Mesenchymal stem cell (in vitro differentiated cells and primary cell): ENCODE measurements around the gene ZBTB16.

Experiments
- DNase-seq: peaks from one replicate; pipeline ENCODE4 v3.0.0-alpha.2; 2013
- H2AFZ ChIP-seq: one replicate; pipeline ENCODE4 v1.6.1; 2013; ENCODE audit warnings: low read depth, mild to moderate bottlenecking, control low read depth, inconsistent platforms, low read length, moderate library complexity
- H2AK5ac ChIP-seq: 2 replicates; pipeline ENCODE4 v1.6.1; 2013; ENCODE audit warnings: low read length, moderate library complexity, mild to moderate bottlenecking, inconsistent platforms; ENCODE audit not compliant: severe bottlenecking
- H2BK120ac ChIP-seq: one replicate; pipeline ENCODE4 v1.6.1; 2013; ENCODE audit warnings: low read depth, mild to moderate bottlenecking, inconsistent platforms, low read length, moderate library complexity
- H2BK12ac ChIP-seq, 2 experiments: one replicate each; pipeline ENCODE4 v1.6.1; 2013; ENCODE audit warnings: inconsistent platforms in 2 of 2, low read length in 2 of 2, mild to moderate bottlenecking in 2 of 2, moderate library complexity in 2 of 2, control low read depth in 1 of 2
- H2BK15ac ChIP-seq: one replicate; pipeline ENCODE4 v1.6.1; 2013; ENCODE audit warnings: mild to moderate bottlenecking, low read depth, inconsistent platforms; ENCODE audit not compliant: poor library complexity, severe bottlenecking
- H2BK5ac ChIP-seq: 2 replicates; pipeline ENCODE4 v1.6.1; 2013; ENCODE audit warnings: low read depth, mild to moderate bottlenecking, low read length, control low read depth, inconsistent platforms; ENCODE audit not compliant: poor library complexity, severe bottlenecking
- H3K14ac ChIP-seq, 2 experiments: one replicate each; pipeline ENCODE4 v1.6.1; 2013; ENCODE audit warnings: inconsistent platforms in 2 of 2, low read length in 2 of 2, control low read depth in 1 of 2, mild to moderate bottlenecking in 1 of 2, moderate library complexity in 1 of 2
- H3K18ac ChIP-seq, 2 experiments: one replicate each; pipeline ENCODE4 v1.6.1; 2013; ENCODE audit warnings: inconsistent platforms in 2 of 2, low read length in 2 of 2, control low read depth in 1 of 2, low read depth in 1 of 2, mild to moderate bottlenecking in 1 of 2
- H3K23ac ChIP-seq, 2 experiments: one replicate each; pipeline ENCODE4 v1.6.1; 2013; ENCODE audit warnings: inconsistent platforms in 2 of 2, low read length in 2 of 2, mild to moderate bottlenecking in 2 of 2, moderate library complexity in 2 of 2, control low read depth in 1 of 2
- H3K27ac ChIP-seq: 2 replicates; pipeline ENCODE4 v1.5.1; 2013; ENCODE audit warnings: mild to moderate bottlenecking, moderate library complexity, low read length, control low read depth, inconsistent platforms; ENCODE audit not compliant: poor library complexity, severe bottlenecking
- H3K27me3 ChIP-seq, 2 experiments: 2 replicates each; pipeline versions ENCODE4 v1.6.1 to v1.7.0; 2013; ENCODE audit warnings: low read length in 2 of 2, mild to moderate bottlenecking in 2 of 2, moderate library complexity in 2 of 2, control low read depth in 1 of 2, inconsistent platforms in 1 of 2; ENCODE audit not compliant: control insufficient read depth in 1 of 2, insufficient read depth in 1 of 2
- H3K36me3 ChIP-seq, 2 experiments: 2 replicates each; pipeline versions ENCODE4 v1.6.1 to v1.7.0; 2013; ENCODE audit warnings: low read length in 2 of 2, control low read depth in 1 of 2, inconsistent platforms in 1 of 2, low read depth in 1 of 2, mild to moderate bottlenecking in 1 of 2; ENCODE audit not compliant: insufficient read depth in 2 of 2, control insufficient read depth in 1 of 2
- H3K4ac ChIP-seq, 2 experiments: one replicate each; pipeline ENCODE4 v1.6.1; 2013; ENCODE audit warnings: inconsistent platforms in 2 of 2, low read length in 2 of 2, mild to moderate bottlenecking in 2 of 2, moderate library complexity in 2 of 2, control low read depth in 1 of 2, low read depth in 1 of 2
- H3K4me1 ChIP-seq: 2 replicates; pipeline ENCODE4 v1.6.1; 2013; ENCODE audit warnings: low read depth, low read length, control low read depth; ENCODE audit not compliant: control insufficient read depth, insufficient read depth
- H3K4me2 ChIP-seq: 2 replicates; pipeline ENCODE4 v1.6.1; 2013; ENCODE audit warnings: low read length, mild to moderate bottlenecking, inconsistent platforms; ENCODE audit not compliant: poor library complexity, severe bottlenecking
- H3K4me3 ChIP-seq, 2 experiments: 2 replicates each; pipeline versions ENCODE4 v1.5.1 to v1.7.0; 2013; ENCODE audit warnings: low read length in 2 of 2, mild to moderate bottlenecking in 2 of 2, control low read depth in 1 of 2, low read depth in 1 of 2; ENCODE audit not compliant: insufficient read depth in 1 of 2
- H3K79me1 ChIP-seq: replicated peaks from 2 replicates; pipeline ENCODE4 v1.6.1; 2013; ENCODE audit warnings: mild to moderate bottlenecking, control low read depth, low read length, inconsistent platforms; ENCODE audit not compliant: poor library complexity, severe bottlenecking
- H3K9ac ChIP-seq: 2 replicates; pipeline ENCODE4 v1.7.0; 2013; ENCODE audit warnings: mild to moderate bottlenecking, low read length, moderate library complexity
- H3K9me3 ChIP-seq: 2 replicates; pipeline ENCODE4 v1.7.0; 2013; ENCODE audit warnings: mild to moderate bottlenecking, low read length; ENCODE audit not compliant: control insufficient read depth
- H4K8ac ChIP-seq: one replicate; pipeline ENCODE4 v1.6.1; 2013; ENCODE audit warnings: inconsistent platforms, mild to moderate bottlenecking, low read length, moderate library complexity
- H4K91ac ChIP-seq: one replicate; pipeline ENCODE4 v1.6.1; 2013; ENCODE audit warnings: mild to moderate bottlenecking, low read length, inconsistent platforms
- WGBS: methylation state at CpG from one replicate; pipeline ENCODE4 v1.1.7; 2013; ENCODE audit warnings: mixed read lengths; 5-methylcytosine and 5-hydroxymethylcytosine counted together

ZBTB16 gene

DNA sequence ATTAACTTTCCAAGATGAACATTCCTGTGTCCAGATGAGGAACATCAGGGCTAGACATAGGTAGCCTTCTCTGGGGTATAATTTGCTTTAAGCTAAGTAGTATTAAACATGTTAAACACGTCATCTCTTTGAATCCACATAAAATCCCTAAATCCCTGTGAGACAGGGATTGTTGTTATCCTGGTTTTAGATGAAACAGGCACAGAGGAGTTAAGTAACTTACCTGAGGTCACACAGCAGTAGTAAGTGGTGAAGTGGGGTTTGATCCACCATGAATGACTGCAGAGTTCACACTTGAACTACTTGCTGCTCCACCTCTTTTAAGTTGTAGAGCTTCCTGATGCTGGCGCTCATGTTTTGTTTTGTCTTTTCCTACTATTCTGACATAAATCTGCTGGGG, 154.1 kb downstream of the ZBTB16 start:
- Histone ChIP-seq H3K23ac (no peak overlapping the region), H2AFZ (no peak overlapping the region), H4K8ac (no peak overlapping the region), H2AK5ac (no peak overlapping the region), H3K4ac (no peak overlapping the region), H2BK15ac (no peak overlapping the region), H3K18ac (no peak overlapping the region), H2BK120ac (no peak overlapping the region), H3K4me1 (peaks cover 2% of the 10 kb centered on the region), H3K4me3 (no peak overlapping the region), H3K4me2 (no peak overlapping the region), H2BK5ac (no peak overlapping the region), H3K27ac (no peak overlapping the region), H3K36me3 (no peaks in the 10 kb centered on the region), H3K9me3 (no peaks in the 10 kb centered on the region), H2BK12ac (no peak overlapping the region), H4K91ac (no peak overlapping the region), H3K14ac (no peak overlapping the region), H3K27me3 (peaks cover 44 to 62% of the 10 kb centered on the region in 2 experiments), H3K9ac (no peak overlapping the region), H3K79me1 (no peaks in the 10 kb centered on the region)
- no peak for DNase-seq
- no CpG with 5 or more reads among the region's 2 CpGs for WGBS

- Histone ChIP-seq H3K9ac (no peak overlapping the region), H3K18ac (no peak overlapping the region), H3K4me3 (no peak overlapping the region), H2AK5ac (no peak overlapping the region), H3K4me1 (no peaks in the 10 kb centered on the region), H2BK120ac (no peak overlapping the region), H3K4me2 (no peak overlapping the region), H4K91ac (no peak overlapping the region), H2BK12ac (no peak overlapping the region), H3K36me3 (no peaks in the 10 kb centered on the region), H4K8ac (no peak overlapping the region), H2BK5ac (no peak overlapping the region), H3K14ac (no peak overlapping the region), H3K27me3 (peaks cover 37 to 45% of the 10 kb centered on the region in 2 experiments), H3K9me3 (no peaks in the 10 kb centered on the region), H3K79me1 (no peaks in the 10 kb centered on the region), H3K23ac (no peak overlapping the region), H2BK15ac (no peak overlapping the region), H2AFZ (no peak overlapping the region), H3K27ac (no peak overlapping the region), H3K4ac (no peak overlapping the region)
- WGBS: 97% methylated on average over 3 of the region's 3 CpGs
- no peak for DNase-seq
Measured at GRCh38 chr11:114215428-114215827, 155.9 kb downstream of the ZBTB16 start.

DNA sequence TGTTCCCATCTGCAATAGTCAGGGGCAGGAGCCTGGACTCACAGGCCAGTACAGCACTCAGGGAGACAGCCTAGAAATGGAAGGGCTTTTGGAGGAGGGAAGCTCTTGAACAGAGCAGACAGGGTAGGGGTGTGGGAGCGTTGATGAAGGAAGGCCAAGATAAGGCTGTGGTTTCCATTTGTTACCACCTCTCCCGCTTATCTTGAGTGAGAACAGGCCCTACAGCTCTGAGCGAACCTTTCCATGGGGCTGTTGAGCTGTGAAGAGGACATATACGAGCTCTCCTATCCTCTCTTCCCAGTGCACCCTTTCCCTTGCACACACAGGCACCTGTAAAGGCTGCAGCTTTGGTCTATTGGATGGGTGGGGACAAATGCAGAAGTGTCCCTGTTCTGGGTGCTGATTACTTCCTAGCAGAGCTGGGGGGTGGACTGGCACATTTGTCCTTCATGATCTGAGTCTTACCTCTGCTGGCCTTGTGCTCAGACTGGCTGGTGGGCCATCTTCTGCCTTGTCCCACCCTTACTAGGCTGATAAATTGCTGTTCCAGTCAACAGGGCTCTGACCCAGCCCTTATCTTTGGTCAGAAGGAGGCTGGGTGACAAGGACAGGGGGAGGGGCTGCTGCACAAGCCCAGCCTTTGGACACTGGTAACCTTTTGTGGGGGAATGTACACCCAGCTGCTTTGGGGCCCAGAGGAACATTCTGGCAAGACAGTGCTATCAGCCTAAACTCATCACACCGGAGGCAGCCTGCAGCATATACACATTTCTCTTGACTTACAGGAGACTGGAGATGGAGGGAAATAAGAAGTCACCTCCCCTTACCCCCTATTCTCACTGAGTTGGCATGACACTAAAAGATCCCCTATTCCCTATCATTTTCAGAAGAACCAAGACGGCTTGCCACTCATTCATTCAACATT, 156.6 kb downstream of the ZBTB16 start:
- no peak overlapping the region for H4K8ac ChIP-seq
- H3K4ac ChIP-seq: no peak overlapping the region
- H3K14ac ChIP-seq: no peak overlapping the region
- DNase-seq: no peak
- no peak overlapping the region for H2AFZ ChIP-seq
- H3K4me3 ChIP-seq: no peak overlapping the region
- peak overlapping the region; percentile 21 for H4K91ac ChIP-seq
- H3K9me3 ChIP-seq: no peaks in the 10 kb centered on the region
- peaks cover 36 to 38% of the 10 kb centered on the region in 2 experiments for H3K27me3 ChIP-seq
- no peak overlapping the region for H3K23ac ChIP-seq
- H2BK12ac ChIP-seq: no peak overlapping the region
- H2BK120ac ChIP-seq: no peak overlapping the region
- H3K9ac ChIP-seq: no peak overlapping the region
- no peaks in the 10 kb centered on the region for H3K4me1 ChIP-seq
- no peak overlapping the region for H2AK5ac ChIP-seq
- no peaks in the 10 kb centered on the region for H3K36me3 ChIP-seq
- H3K18ac ChIP-seq: no peak overlapping the region
- no peak overlapping the region for H3K4me2 ChIP-seq
- 79% methylated on average over 4 of the region's 6 CpGs for WGBS
- H3K79me1 ChIP-seq: no peaks in the 10 kb centered on the region
- H3K27ac ChIP-seq: no peak overlapping the region
- no peak overlapping the region for H2BK15ac ChIP-seq
- H2BK5ac ChIP-seq: no peak overlapping the region

GRCh38 chr11:114216796-114217180, 157.3 kb downstream of the ZBTB16 start:
- Histone ChIP-seq H3K18ac (no peak overlapping the region), H3K27ac (no peak overlapping the region), H2AK5ac (no peak overlapping the region), H3K4me3 (no peak overlapping the region), H2BK120ac (no peak overlapping the region), H3K9ac (no peak overlapping the region), H3K36me3 (no peaks in the 10 kb centered on the region), H2BK12ac (no peak overlapping the region), H3K14ac (no peak overlapping the region), H2BK5ac (no peak overlapping the region), H3K4me1 (no peaks in the 10 kb centered on the region), H3K27me3 (peaks cover 38 to 40% of the 10 kb centered on the region in 2 experiments), H3K9me3 (no peaks in the 10 kb centered on the region), H2BK15ac (no peak overlapping the region), H4K91ac (no peak overlapping the region), H4K8ac (no peak overlapping the region), H3K23ac (no peak overlapping the region), H3K79me1 (no peaks in the 10 kb centered on the region), H2AFZ (no peak overlapping the region), H3K4me2 (no peak overlapping the region), H3K4ac (no peak overlapping the region)
- 89% methylated on average over 2 of the region's 2 CpGs for WGBS
- DNase-seq: no peak
